ENCODE measurements around the gene CDC25A. TPM values are rescaled to one million over a fixed set of nuclear protein-coding genes. Genes with fewer than 3 reads are reported as not detected.

CDC25A gene
- total RNA-seq, 1 experiment from 2014 or later = 35.5 TPM

- DNase-seq = no peak
- ChIA-PET POLR2A (interaction anchor here (1.2 kb wide), 1 partner anchor 250 kb away, joined by 4 read pairs; the partner anchor contains the start of genes CCDC51 and TMA7), CTCF (interaction anchor here (1.8 kb wide), 1 partner anchor 247 kb away, joined by 14 read pairs; no protein-coding TSS in a partner anchor)
- Mint-ChIP-seq H3K4me3 (ENCODE audit: unreplicated experiment) (no peak overlapping the region), H3K4me1 (ENCODE audit: low read depth, unreplicated experiment) (peaks cover 6% of the 10 kb centered on the region), H3K27ac (ENCODE audit: unreplicated experiment) (no peak overlapping the region), H3K27me3 (ENCODE audit: insufficient read depth, unreplicated experiment) (no peaks in the 10 kb centered on the region), H3K9me3 (ENCODE audit: unreplicated experiment) (no peaks in the 10 kb centered on the region), H3K36me3 (ENCODE audit: insufficient read depth, unreplicated experiment) (peaks cover 31% of the 10 kb centered on the region)
- Histone ChIP-seq H3K36me3 (ENCODE audit: control insufficient read depth, insufficient read depth, low read length) (no peaks in the 10 kb centered on the region; the same call in 1 of the 2 replicates), H3K9me3 (no peaks in the 10 kb centered on the region), H3K27me3 (replicated peaks; ENCODE audit: control insufficient read depth, insufficient read depth, low read length) (no peaks in the 10 kb centered on the region), H3K4me3 (ENCODE audit: low read depth, low read length) (no peak overlapping the region), H3K4me1 (peaks cover 9% of the 10 kb centered on the region; the same call in 1 of the 2 replicates)
- no TSS peak for BruUV-seq (replicated peaks)
- intact Hi-C loops (cut with micrococcal nuclease; ENCODE audit: unreplicated experiment) = loop anchor here (5.0 kb wide), 2 partner anchors 248 to 368 kb away; partner anchors contain the start of gene PFKFB4
- TF ChIP-seq, protein P1, sequence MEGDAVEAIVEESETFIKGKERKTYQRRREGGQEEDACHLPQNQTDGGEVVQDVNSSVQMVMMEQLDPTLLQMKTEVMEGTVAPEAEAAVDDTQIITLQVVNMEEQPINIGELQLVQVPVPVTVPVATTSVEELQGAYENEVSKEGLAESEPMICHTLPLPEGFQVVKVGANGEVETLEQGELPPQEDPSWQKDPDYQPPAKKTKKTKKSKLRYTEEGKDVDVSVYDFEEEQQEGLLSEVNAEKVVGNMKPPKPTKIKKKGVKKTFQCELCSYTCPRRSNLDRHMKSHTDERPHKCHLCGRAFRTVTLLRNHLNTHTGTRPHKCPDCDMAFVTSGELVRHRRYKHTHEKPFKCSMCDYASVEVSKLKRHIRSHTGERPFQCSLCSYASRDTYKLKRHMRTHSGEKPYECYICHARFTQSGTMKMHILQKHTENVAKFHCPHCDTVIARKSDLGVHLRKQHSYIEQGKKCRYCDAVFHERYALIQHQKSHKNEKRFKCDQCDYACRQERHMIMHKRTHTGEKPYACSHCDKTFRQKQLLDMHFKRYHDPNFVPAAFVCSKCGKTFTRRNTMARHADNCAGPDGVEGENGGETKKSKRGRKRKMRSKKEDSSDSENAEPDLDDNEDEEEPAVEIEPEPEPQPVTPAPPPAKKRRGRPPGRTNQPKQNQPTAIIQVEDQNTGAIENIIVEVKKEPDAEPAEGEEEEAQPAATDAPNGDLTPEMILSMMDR (IDR thresholded peaks at IDR 0.05; ENCODE audit: insufficient read depth in 1 of 2, low read depth in 1 of 2, low read length in 1 of 2, severe bottlenecking in 1 of 2, unreplicated experiment in 1 of 2) = no peak
Measured at GRCh38 chr3:48189321-48189720, 1.1 kb upstream of the CDC25A start.

GRCh38 chr3:48187579-48188265, 495 bp downstream of the CDC25A start:
- Mint-ChIP-seq H3K36me3 (ENCODE audit: insufficient read depth, unreplicated experiment) (peaks cover 47% of the 10 kb centered on the region), H3K27me3 (ENCODE audit: insufficient read depth, unreplicated experiment) (no peaks in the 10 kb centered on the region), H3K27ac (ENCODE audit: unreplicated experiment) (peak overlapping the region; percentile 90), H3K4me1 (ENCODE audit: low read depth, unreplicated experiment) (peaks cover 6% of the 10 kb centered on the region), H3K4me3 (ENCODE audit: unreplicated experiment) (peak overlapping the region; percentile 95), H3K9me3 (ENCODE audit: unreplicated experiment) (no peaks in the 10 kb centered on the region)
- no TSS peak for BruUV-seq (replicated peaks)
- H3K27me3 ChIP-seq (replicated peaks; ENCODE audit: control insufficient read depth, insufficient read depth, low read length) = no peaks in the 10 kb centered on the region
- no peaks in the 10 kb centered on the region; the same call in none of the 2 replicates for H3K36me3 ChIP-seq (ENCODE audit: control insufficient read depth, insufficient read depth, low read length)
- ChIA-PET POLR2A (interaction anchor here (0.5 to 1.3 kb wide), 8 partner anchors 61 to 1163 kb away, joined by 3 to 10 read pairs (median 4); partner anchors contain the start of gene ATRIP), CTCF (interaction anchor here (0.5 to 1.8 kb wide), 6 partner anchors 10 to 933 kb away, joined by 3 to 14 read pairs (median 4); partner anchors contain the start of genes PFKFB4 and USP19)
- intact Hi-C loops (cut with micrococcal nuclease; ENCODE audit: unreplicated experiment) = loop anchor here (5.0 kb wide), 2 partner anchors 250 to 370 kb away; partner anchors contain the start of gene PFKFB4
- DNase-seq = peak; percentile 42 to 80
- no peaks in the 10 kb centered on the region for H3K9me3 ChIP-seq
- TF ChIP-seq, protein P1 (IDR thresholded peaks at IDR 0.05; ENCODE audit: insufficient read depth in 1 of 2, low read depth in 1 of 2, low read length in 1 of 2, severe bottlenecking in 1 of 2, unreplicated experiment in 1 of 2) = no peak
- peaks cover 9% of the 10 kb centered on the region; the same call in 1 of the 2 replicates for H3K4me1 ChIP-seq
- peak overlapping the region; percentile 95 for H3K4me3 ChIP-seq (ENCODE audit: low read depth, low read length)

DNA sequence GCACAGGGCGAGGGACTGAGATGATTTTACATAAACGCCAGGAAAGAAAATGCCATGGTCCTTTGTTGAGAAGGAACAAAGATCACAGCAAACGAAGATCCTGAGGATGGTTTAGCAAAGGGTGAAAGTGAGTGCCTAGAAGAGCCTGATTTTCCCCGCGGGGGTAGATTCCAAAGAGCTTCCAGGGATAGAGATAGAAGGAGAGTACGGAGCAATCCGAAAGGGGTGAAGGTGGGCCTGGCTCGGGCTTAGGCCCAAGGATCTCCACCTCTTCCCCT, 977 bp downstream of the CDC25A start:
- Histone ChIP-seq H3K9me3 (no peaks in the 10 kb centered on the region), H3K4me3 (ENCODE audit: low read depth, low read length) (peak overlapping the region; percentile 95), H3K36me3 (ENCODE audit: control insufficient read depth, insufficient read depth, low read length) (no peaks in the 10 kb centered on the region; the same call in none of the 2 replicates), H3K4me1 (peaks cover 9% of the 10 kb centered on the region; the same call in 1 of the 2 replicates), H3K27me3 (replicated peaks; ENCODE audit: control insufficient read depth, insufficient read depth, low read length) (no peaks in the 10 kb centered on the region)
- Mint-ChIP-seq H3K27me3 (ENCODE audit: insufficient read depth, unreplicated experiment) (no peaks in the 10 kb centered on the region), H3K9me3 (ENCODE audit: unreplicated experiment) (no peaks in the 10 kb centered on the region), H3K27ac (ENCODE audit: unreplicated experiment) (peak overlapping the region; percentile 90), H3K4me3 (ENCODE audit: unreplicated experiment) (peak overlapping the region; percentile 95), H3K36me3 (ENCODE audit: insufficient read depth, unreplicated experiment) (peaks cover 51% of the 10 kb centered on the region), H3K4me1 (ENCODE audit: low read depth, unreplicated experiment) (peaks cover 6% of the 10 kb centered on the region)
- no peak for DNase-seq
- intact Hi-C loops (cut with micrococcal nuclease; ENCODE audit: unreplicated experiment) = loop anchor here (5.0 kb wide), 2 partner anchors 250 to 370 kb away; partner anchors contain the start of gene PFKFB4
- BruUV-seq (replicated peaks) = no TSS peak
- ChIA-PET POLR2A (interaction anchor here (0.6 kb wide), 2 partner anchors 102 to 1163 kb away, joined by 5 read pairs; no protein-coding TSS in a partner anchor), CTCF (interaction anchor here (0.5 to 1.4 kb wide), 3 partner anchors 11 to 238 kb away, joined by 3 to 6 read pairs (median 4); no protein-coding TSS in a partner anchor)
- TF ChIP-seq, protein P1 (IDR thresholded peaks at IDR 0.05; ENCODE audit: insufficient read depth in 1 of 2, low read depth in 1 of 2, low read length in 1 of 2, severe bottlenecking in 1 of 2, unreplicated experiment in 1 of 2) = no peak
